Neural progenitor cell (in vitro differentiated cells): ENCODE results near the gene RAD51B.

Experiments
- CTCF ChIP-seq: fragments of 200-600 bp; sonication (generic); IDR thresholded peaks from 2 replicates; pipeline ENCODE4 v1.5.1; 2017; ENCODE audit warnings: antibody characterized with exemption, mild to moderate bottlenecking
- EZH2 ChIP-seq: fragments of 200-600 bp; sonication (generic); IDR thresholded peaks from 2 replicates; pipeline ENCODE4 v1.6.1; 2017; ENCODE audit warnings: antibody characterized with exemption, mild to moderate bottlenecking, moderate library complexity

GRCh38 chr14:68427550-68427890 is 607.9 kb downstream of the RAD51B start:
- no peak for TF ChIP-seq CTCF
- TF ChIP-seq EZH2: no peak
